AG09319 (cell line): Measurements from ENCODE around the gene RNF111.

Source experiments
- DNase-seq: peaks from one replicate; pipeline ENCODE4 v3.0.0-alpha.2; 2010; ENCODE audit warnings: low read depth; ENCODE audit errors: extremely low read depth
- CTCF ChIP-seq: IDR thresholded peaks from 2 replicates; pipeline ENCODE4 v1.5.1; 2011; ENCODE audit warnings: low read depth, mild to moderate bottlenecking, inconsistent platforms, low read length, moderate library complexity

Gene RNF111

GRCh38 chr15:59099162-59099685, 111.8 kb downstream of the RNF111 start:
- DNase-seq = no peak
- no peak for TF ChIP-seq CTCF

- no peak for DNase-seq
- no peak for TF ChIP-seq CTCF
Measured at GRCh38 chr15:59104602-59104911, 117.1 kb downstream of the RNF111 start.

- TF ChIP-seq CTCF = no peak
- peak; percentile 81 for DNase-seq
Measured at GRCh38 chr15:59104912-59105732, 117.7 kb downstream of the RNF111 start, which contains the start of gene CCNB2. TSS of gene CCNB2 (plus strand) at chr15:59105146. CDS start at chr15:59105269, 123 bp downstream.

GRCh38 chr15:59105854-59106253, 118.4 kb downstream of the RNF111 start:
- no peak; the same call in 1 of the 2 replicates for TF ChIP-seq CTCF
- DNase-seq = no peak

GRCh38 chr15:59111251-59111650, 123.8 kb downstream of the RNF111 start:
- no peak for DNase-seq
- TF ChIP-seq CTCF = no peak

GRCh38 chr15:59115047-59115446, 127.6 kb downstream of the RNF111 start:
- TF ChIP-seq CTCF = no peak

GRCh38 chr15:59116141-59116540, 128.7 kb downstream of the RNF111 start:
- peak; percentile 10 for DNase-seq
- no peak for TF ChIP-seq CTCF

More at GRCh38 chr15:59115047-59115446, 127.6 kb downstream of the RNF111 start:
- DNase-seq = no peak
